ENCODE measurements around the gene MAP3K14.

DNA sequence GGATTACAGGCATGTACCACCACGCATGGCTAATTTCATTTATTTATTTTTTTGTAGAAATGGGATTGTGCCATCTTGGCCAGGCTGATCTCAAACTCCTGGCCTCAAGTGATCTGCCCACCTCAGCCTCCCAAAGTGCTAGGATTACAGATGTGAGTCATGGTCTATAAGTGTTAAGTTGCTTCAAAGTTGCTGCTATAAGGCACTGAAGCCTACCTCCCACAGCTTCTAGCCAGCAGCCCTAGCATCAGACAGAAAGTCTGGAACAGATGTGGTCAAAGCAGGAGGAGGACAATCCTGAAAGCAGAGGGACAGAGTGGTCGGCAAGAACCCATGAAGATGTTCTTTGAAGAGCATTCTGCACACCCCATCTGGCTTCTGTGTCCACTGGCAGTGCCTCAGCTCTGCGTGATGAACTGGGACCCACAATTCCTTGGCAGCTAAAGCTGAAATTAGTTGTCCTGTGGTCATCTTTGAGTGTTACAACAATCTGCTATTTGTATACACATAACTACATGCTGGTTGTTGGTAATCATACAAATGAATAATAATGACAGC is 11.2 kb downstream of the MAP3K14 start:
- TF ChIP-seq POLR2AphosphoS5 (IDR thresholded peaks at IDR 0.05; ENCODE audit: low read depth, low read length) (no peak), TAF1 (IDR thresholded peaks at IDR 0.05; ENCODE audit: low read depth, low read length) (no peak)
